Hepatocyte (in vitro differentiated cells): ENCODE results near the gene SURF1.

Experiments
- CTCF ChIP-seq: fragments of 200-600 bp; sonication (generic); IDR thresholded peaks from 2 replicates; pipeline ENCODE4 v1.5.1; 2016; ENCODE audit warnings: antibody characterized with exemption, mild to moderate bottlenecking; ENCODE audit not compliant: poor library complexity
- EZH2phosphoT487 ChIP-seq: fragments of 200-600 bp; sonication (generic); IDR thresholded peaks from one replicate; pipeline ENCODE4 v1.6.1; 2018; ENCODE audit warnings: antibody characterized with exemption, mild to moderate bottlenecking, low read depth, moderate library complexity; ENCODE audit not compliant: unreplicated experiment, severe bottlenecking

- TF ChIP-seq EZH2phosphoT487 (no peak), CTCF (no peak)
These were observed 8.7 kb downstream of the SURF1 start for GRCh38 chr9:133347515-133347984.
